Activated CD4-positive, alpha-beta T cell treated with anti-CD3 and anti-CD28 coated beads for 48 hours (primary cell): Measurements from ENCODE around the gene ARHGEF7.

Source experiments
- DNase-seq: peaks from one replicate; pipeline ENCODE4 v3.0.0-alpha.2; 2020

ARHGEF7 gene

DNA sequence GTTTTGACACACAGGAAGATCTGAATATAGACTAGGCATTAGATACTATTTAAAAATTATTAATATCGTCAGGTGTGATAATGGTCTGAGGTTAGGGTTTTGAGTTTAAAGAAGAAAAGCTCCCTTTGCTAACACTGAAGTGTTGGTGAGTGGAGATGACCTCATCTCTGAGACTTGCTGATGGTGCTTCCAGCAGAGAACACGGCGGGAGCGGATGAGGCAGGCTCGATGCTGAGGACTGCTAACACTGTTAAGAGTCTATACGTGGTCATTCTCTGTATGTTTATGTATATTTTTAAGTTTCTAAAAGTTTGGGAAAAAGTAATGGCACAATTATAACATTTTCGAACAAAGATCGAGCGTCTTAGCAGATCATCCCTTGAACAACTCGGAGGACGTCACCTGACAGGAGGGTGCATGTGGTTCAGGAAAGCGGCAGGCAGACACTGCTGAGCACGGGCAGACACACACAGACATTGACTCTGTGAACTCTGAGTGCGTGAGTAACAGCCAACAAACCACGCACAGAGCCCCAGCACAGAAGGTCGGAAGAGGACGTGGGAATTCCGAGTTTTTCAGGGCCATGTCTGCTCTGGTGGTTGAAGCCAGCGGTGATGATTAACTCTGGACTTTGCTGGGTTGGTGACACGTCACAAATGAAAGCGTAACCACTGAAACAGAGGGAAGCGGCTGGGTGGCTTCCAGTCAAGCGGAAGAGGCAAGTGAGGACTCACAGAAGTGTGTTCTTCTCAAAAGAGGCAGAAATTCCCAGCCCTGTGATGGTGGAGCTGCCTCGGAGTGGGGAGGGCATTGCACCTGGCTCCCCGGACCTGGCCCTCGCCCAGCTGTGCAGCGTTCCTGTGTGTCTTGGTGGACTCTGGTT is 113.4 kb downstream of the ARHGEF7 start:
- DNase-seq, result no peak

DNA sequence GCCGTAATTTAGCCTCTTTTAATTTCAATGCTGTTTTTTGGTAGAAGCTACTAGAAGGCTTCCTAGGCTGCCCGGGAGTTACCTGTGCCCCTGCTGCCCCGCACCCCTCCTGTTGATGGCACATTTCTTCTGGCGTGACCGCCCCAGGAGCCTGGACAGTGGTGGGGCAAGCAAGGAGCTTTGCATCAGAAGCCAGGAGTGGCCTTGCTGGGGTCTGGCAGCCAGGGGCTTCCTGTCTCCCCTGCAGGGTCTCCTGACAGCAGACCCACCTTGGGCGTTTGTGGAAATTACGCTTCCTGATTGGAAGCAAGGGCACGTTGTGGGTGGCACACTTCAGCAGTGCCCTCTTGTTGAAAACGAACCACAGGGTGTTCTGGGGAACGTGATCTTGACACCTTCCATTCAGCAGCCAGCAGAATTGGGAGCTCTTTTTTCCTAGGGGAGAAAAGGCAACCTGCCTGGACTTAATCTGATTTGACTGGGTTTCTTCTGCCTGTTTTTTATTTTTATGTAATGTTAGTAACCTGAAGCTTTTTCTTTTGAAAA is 115.3 kb downstream of the ARHGEF7 start:
- DNase-seq, result no peak

DNA sequence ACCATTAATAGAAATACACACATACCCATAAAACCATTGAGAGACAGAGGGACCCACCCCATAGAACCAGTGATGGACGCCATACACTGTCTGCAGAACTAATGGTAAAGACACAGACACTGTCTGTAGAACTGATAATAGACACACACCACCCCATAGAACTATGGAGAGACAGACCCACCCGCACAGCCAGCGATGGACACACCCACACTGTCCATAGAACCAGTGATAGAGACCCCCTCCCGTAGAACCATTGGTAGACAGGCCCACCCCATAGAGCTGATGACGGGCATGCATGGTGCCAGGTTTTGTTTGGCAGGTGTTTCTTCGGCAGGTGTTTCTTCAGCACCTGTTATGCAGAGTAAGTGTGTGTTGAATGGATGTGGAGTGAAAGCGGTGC is 117.1 kb downstream of the ARHGEF7 start:
- no peak for DNase-seq

DNA sequence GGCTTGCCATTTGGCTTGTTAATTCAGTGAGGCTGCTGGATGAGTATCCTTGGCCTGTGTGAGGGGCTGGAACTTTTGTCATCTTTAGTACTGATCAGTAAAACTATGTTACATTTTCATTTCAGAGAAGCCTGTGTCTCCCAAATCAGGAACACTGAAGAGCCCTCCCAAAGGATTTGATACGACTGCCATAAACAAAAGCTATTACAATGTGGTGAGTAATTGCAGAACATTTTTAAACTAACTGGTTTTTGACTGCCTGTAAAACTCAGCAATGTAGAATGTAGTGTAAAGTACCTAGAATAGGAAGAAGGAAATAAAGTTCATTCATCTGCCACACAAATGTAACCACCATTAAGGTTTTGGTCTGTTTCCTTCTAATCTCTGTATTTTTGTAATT is 118.0 kb downstream of the ARHGEF7 start:
- DNase-seq, result no peak

DNA sequence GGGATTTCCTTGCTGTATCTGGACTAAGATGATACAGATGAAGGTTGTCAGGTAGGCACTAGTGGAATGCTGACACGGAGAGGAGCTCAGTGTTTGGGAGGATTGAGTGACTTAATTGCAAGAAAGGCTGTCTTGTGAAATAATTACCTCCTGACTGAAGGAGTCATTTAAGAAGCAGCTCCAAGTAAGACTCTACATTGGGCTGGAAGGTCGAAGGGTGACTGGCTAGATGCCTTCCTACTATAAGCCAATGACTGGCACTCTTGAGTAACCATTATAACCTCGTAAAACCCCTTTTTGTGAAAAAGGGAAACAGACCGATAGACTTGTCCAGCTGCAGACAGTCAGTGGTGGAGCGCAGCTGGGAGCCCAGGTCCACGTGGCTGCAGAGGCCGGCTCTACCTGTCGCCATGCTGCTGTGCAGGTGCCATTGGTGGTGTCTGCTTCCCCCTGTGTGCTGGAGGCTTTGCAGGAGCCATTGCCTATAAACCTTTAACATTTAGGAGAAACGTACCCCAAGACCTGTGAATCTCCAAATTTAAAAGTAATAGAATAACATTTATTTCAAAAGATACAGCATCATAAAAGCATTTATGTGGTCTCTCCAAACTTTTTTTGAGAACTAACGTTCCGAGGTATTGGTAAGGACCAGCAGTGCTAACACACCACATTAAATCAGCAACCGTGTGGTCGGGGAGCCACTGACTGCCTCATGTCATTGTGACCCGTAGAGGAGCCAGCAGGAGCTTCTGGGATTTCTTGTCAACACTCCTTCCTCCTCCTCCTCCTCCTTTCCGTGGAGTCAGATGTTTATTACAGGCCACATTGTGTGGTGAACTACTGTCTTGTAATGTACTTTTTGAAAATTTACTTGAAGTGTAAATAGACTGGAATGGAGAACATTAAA is 124.9 kb downstream of the ARHGEF7 start:
- no peak for DNase-seq

DNA sequence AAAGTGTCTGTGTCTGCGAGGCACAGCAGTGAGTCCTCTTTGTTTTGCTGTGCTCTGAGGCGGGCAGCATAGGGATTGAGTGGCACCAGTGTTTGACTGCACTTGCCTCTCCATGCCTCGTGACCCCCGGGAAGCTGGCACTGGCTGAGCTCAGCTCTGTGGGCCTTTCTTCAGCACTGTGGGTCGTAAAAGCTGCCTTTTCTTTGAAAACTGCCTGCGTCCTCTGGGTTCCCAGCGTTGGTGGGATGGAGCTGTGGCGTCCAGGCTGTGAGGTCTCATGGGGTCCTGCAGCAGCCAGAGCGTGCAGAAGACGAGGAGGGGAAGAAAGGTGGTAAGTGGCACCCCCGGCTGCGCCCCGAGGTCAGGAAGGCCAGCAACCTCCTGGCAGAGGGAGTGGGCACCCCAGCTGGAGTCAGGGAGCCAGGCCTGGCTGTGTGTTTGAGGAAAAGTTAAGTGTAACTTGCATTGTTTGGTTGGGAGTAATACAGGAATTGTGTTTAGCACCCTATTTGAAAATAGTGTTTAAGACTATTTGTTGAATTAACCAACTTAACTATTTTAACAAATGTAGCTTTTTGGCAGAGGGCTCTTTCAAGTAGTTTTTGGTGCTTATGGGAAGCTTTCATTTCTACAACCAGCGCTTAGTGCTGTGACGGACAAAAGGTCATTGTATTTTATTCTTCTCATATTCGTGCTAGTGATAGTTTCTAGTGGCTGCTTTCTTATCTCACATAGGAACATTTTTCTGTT is 126.1 kb downstream of the ARHGEF7 start:
- DNase-seq, result no peak

DNA sequence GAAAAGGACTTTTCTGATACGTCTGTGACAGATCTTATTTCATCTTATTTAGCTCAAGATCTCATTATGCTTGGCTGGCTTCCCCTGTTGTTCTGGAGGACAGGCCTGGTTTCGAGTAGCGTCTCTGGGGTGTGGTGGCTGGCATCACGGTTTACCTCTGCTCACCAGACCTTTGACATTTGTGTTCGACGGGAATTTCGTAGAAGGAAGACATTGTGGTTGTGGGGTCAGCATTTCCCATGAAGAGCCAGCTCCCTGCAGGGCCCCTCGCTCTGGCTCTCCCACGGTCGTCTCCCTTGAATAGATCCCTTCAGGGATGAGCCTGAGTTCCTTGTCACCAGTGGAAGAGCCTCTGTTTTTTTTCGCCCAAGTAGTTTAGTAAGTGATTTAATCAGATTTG is 126.8 kb downstream of the ARHGEF7 start:
- DNase-seq, result no peak

DNA sequence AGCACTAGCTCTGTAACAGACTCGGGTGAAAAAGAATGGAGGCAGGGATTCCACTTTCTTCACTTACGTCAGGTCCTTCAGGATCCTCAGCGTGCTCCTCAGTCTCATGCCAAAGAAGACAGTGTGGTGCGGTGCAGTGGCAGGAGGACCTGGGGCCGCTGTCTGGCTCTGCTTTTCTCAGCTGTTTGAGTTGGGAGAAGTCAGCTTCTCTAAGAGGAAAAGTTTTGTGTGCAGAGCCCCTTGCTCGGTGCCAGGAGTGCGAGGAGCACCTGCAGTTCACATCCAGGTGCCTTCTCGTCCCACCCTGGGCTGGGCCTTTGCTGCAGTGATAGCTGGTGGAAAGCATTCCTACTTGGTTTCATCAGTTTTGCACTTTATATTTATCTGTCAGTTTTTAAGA is 127.5 kb downstream of the ARHGEF7 start:
- DNase-seq, result no peak

DNA sequence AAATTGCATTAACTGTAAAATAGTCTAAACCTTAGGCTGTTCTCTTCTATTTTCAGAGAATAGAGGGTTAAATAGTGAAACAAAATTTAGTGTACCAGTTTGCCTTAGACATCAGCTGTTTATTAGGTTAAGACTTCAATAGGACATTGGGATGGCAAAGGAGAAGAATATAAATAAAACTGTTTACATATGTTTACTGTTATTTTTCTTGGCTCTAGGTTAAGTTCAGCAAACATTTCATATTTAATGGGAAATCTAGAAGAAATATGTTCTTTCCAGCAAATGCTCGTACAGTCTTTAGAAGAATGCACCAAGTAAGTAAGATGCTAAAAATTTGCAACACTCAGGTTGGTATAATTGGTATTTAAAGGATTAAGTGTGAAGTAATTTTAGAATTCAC is 128.9 kb downstream of the ARHGEF7 start:
- no peak for DNase-seq

DNA sequence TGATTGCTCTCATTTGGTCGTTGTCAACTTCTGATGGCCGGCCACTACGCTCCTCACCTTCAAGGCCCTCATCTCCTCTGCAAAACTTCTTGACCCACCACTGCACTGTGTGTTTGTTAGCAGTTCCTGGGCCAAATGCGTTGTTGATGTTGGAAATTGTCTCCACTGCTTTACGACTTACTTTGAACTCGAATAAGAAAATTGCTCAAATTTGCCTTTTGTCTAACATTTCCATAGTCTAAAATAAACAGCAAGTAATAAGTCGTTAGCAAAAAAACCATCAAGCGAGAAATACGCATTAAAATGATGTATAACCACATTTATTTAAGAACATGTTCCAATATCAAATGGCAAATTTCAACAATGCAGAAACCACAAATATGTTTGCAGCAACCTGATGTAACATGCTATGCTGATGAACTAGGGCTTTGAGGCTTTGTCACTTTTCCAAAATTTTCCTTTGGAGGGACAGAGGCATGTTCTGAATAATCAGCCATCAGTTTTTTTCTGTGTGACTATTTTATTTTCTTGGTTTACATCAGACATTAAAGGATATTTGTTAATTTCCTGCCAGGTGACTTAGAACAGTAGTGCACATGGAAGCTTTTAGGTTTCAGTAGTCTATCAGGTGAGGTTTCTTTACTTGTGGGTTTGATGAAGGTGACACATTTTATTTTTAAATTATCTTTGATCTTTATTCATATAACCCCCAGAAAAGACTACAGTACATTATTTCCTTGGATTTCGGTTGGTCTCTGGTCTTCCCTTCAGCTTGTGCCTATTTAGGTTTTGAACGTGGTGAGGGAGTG is 130.7 kb downstream of the ARHGEF7 start:
- no peak for DNase-seq

DNA sequence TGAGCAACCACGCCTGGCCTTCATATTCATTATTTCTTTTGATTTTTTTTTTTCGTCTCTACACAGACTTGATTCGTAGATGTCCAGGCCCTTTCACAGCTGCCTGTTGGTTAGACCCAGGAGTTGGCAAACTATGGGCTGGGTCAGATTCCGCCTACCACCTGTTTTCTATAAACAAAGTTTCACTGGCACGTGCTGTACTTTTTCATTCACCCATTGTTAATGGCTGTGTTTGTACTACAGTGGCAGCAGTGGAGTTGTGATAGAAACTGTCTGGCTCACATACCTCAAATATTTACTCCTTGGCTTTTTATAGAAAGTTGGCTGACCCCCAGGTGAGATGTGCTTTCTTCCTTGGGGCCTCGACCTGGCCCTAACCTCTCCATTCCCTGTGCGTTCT is 132.4 kb downstream of the ARHGEF7 start:
- no peak for DNase-seq

DNA sequence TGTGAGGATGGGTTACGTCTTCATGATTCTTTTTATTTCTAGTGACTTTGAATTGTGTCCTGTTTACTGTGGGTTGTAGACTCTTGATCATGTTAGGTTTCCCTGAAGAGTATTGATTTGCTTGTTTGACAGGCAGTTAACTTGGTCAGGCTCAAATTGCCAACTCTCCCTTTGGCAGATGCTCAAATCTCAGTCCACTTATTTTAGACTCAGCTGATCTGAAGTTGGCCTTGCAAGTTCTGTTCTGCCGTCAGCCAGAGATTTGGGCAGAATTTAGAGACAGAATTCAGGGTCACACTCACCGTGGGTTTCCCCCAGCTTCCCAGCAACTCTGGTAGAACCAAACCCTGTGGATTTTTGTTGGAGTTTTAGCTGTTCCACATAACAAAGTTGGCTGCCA is 133.7 kb downstream of the ARHGEF7 start:
- no peak for DNase-seq

DNA sequence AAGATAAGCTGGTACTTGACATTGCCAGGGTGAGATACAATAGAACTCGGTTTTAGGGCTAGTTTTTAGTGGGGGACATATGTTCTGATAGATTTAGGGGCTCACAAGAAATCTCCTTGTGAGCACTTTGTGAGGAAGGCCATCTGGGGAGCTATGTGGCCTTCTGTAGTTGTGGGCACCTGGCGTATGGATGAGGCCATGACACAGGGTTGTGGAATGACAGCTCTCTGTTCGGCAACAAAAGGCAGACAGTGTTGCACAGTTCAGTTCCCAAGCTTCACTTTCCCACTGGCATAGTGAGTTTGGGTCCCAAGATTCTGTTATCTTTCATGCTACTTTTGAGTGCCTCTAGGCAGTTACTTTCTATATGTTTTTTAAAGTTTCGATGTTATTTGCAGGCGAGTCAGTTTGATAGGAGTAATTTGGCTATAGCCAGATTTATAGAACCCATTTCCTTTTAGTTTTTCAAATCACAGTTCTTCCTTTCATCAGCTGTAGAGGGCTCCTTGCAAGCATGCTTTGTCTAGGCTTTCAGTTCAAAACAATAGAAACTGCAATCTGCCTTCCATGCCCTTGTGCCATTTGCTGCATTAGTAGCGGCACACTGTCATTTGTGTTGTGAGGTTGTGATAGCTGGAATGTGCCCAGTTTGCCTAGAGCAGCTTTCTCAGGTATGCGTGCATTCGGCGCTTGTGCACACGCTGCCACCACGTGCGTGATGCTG is 134.7 kb downstream of the ARHGEF7 start:
- no peak for DNase-seq

DNA sequence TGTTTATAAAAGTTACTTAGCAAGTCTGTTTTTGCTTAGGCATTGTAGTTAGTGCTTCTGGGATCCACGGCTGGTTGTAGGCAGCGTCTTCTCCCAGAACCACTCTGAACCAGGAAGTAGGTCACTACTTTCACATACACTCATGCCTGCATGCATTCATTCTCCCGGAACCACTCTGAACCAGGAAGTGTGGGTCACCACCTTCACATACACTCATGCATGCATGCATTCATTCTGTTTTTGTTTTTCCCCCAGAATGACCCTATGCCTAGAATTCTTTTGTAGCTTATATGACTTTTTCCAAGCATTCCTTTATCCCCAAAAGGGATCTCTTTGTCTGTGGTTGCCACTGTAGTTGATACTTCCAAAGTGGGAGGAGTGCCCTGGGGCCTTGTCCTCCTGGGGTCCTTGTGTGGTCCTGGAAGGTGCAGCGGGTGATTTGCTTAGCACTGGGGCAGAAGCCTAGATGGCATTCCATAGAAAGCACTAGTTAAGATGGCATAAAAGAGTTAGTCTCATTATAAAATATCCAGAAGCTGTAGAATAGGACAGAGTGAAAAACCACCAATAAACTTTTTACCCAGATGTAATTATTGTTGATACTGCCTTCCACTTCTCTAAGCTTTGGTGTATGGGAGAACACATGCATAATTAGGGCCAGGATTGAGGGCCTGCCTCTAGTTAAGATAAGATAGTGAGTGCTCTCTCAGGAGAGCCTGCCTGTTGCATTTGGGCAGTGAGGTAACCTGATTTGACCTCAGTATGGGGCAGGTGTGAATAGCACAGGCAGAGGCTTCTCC is 136.7 kb downstream of the ARHGEF7 start:
- DNase-seq, result no peak

DNA sequence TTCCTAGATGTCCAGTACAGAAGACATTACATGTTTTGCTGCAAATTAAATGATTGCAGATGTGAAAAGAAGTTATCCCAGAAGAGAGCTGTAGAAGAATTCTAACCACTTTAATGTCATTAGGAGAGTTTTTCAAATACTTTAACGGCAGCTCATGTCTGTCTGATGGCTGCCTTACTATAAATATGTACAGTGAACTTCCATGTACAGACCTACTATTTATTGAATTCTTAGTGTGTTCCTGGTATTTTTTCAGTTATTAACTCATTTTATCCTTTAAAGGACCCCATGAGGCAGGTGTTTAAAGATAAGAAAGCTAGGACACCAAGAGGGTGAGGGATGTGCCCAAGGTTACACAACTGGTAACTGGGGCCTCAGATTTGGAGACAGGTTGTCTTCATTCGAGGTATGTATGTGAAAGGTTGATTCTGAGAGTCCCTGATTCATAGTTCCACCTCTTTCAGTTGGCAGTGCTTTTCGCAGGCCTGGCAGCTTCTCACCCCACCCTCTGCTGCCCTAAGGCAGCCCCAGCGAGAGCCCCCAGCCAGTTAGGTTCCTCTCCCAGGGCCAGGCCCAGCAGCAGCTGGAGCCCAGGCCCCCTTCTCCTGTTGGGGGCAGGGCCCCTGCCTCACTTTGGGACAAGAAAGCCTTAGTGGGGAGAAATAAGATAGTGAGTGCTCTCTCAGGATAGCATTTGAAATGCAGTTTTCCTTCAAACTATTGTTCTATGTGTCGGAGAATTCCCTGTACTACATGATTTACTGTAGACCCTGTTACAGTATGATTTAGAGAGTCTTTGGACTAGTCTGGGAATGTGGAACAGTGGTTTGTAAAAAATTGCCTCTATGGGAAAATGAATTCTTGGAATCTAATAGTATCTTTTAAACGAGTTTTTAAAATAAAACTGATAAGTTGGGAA is 137.6 kb downstream of the ARHGEF7 start:
- no peak for DNase-seq

DNA sequence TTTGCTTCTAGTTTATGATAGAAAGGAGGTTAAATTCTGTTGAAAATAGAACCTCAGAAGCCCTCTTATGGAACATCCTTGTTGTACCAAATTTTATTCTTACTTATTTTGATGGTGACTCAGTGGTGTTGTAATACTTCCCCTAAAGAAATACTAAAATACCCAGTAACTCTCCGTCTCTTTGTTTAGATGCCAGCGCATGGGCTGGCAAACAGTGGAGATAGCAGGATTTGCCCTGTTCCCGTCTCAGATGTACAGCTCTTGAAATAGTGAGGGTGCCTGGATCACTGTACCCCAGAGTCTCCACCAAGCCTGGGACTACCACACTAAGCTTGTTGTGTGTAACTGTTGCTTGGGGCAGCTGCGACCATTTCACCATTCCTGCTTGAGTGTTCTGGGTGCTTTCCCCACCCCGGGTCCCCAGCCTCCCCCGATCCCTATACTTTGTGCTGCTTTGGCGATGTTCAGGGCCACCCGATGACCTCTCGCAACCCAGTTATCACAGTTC is 138.3 kb downstream of the ARHGEF7 start:
- DNase-seq, result no peak

DNA sequence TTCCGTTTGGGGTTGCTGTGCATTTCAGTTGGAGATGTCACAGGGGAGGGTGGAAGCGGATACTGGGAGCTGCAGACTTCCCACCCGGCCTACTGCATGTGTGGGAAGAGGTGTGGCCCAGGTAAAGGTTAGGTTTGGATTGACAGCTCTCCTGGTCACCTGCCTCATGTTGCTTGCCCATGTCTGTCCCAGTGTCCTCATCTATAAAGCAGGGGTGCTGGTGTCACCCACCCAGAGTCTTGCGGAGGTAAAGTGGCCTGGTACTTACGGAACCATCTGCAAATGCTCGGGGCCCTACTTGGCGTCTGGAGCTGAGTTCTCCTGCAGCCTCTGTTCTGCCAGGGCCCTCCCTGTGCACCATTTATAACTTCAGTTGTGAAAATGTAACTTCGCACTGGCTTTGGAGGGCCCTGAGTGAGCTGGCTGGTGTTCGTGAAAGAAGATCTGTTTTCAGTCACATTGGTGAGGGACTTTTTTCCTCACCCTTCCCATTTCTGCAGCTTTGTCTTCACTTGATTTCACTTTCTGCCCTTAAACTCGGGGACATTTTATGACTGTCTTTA is 140.2 kb downstream of the ARHGEF7 start:
- DNase-seq, result no peak

DNA sequence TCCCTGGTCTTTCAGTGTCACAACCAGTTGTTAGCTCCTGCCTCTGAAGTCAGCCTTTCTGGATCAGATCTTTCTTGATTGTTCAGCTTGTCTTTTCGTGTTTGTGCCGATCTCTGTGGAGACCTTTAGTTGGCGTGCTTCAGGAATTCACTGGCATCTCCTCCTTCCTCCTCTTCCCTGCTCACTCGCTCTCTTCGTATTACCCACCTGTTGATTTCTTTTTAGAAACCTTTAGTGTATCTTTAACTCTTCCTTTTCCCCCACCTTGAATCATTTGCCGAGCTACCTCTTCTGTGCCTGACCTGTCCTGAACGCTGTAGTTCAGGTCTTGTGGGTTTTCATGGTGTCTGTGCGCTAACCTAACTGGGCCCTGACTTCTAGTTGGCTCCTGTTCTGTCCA is 141.3 kb downstream of the ARHGEF7 start:
- DNase-seq, result no peak

DNA sequence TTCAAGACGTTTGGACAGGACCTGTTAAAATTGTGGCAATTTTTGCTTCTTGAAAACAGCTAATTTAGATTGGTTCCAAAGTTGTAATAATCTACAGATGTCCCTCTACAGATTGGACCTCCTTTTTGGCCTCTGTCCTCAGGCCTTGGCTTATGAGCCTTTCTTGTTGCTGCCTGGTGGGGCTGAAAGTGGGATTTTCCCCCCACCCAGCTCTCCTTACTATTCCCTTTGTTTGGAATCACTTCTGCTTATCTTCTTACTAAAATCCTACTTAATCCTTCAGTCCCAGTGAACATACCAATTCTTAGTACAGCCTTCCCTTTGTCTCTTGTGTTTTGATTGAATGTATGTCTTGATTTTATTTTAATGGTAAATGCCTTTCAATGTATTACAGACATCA is 141.8 kb downstream of the ARHGEF7 start:
- no peak for DNase-seq
